Measurements from ENCODE around the gene FOXQ1. TPM values are rescaled to one million over a fixed set of nuclear protein-coding genes. Genes with fewer than 3 reads are reported as not detected.

Gene FOXQ1
- total RNA-seq, 1 donor = 1.3 TPM

DNA sequence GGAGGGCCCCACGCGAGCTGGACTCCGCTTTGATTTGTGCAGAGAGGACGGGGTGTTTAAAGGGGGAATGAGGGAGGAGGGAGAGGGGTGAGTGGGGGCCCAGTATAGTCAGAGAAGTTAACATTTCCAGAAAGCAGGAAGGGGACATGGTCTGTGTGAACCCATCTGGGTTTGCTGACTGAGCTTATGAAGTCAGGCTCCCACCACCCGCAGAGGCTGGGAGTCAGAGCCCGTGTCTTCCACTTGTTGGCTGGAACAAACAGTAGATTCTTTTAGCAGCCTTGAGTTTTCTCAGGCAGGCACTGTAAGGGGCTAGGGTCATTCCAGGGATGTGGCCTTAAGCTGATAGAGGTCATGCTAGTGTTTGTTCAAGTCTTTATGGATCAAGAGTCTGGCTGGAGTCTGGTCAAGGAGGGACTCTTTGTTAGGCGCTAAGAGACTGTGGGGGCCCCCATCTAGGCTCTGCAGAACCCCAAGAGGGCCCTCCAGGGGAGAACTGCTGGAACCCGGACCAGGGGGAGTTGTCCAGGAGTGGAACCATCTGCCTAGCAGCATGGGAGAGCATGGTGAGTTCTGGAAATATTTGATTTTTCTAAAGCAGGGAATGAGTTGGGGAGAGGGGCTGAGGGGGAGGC is 31.1 kb upstream of the FOXQ1 start:
- TF ChIP-seq, protein P1, sequence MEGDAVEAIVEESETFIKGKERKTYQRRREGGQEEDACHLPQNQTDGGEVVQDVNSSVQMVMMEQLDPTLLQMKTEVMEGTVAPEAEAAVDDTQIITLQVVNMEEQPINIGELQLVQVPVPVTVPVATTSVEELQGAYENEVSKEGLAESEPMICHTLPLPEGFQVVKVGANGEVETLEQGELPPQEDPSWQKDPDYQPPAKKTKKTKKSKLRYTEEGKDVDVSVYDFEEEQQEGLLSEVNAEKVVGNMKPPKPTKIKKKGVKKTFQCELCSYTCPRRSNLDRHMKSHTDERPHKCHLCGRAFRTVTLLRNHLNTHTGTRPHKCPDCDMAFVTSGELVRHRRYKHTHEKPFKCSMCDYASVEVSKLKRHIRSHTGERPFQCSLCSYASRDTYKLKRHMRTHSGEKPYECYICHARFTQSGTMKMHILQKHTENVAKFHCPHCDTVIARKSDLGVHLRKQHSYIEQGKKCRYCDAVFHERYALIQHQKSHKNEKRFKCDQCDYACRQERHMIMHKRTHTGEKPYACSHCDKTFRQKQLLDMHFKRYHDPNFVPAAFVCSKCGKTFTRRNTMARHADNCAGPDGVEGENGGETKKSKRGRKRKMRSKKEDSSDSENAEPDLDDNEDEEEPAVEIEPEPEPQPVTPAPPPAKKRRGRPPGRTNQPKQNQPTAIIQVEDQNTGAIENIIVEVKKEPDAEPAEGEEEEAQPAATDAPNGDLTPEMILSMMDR (IDR thresholded peaks at IDR 0.05; ENCODE audit: insufficient read depth, low read length) = no peak
- no peak overlapping the region for H3K4me3 ChIP-seq (ENCODE audit: low read depth, low read length)
- DNase-seq (ENCODE audit: low read depth) = no peak

DNA sequence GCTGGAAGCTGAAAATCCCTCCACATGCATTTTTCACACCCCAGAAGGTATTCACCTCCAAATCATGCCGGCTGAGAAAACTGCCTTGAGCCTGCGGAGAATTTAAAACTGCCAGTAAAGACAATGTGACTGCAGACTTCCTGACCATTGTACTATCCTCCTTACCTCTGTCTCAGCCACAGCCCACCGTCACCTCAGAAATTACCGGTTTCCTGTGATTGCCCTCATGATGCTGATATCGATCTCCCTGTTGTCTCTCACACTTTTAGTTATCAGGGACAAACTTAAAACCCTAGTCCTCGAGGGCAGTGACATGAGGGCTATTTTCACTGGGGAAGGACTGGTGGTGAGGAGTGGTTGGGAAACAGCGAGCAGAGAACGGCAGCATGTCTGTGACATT is 30.2 kb upstream of the FOXQ1 start:
- TF ChIP-seq, protein P1 (IDR thresholded peaks at IDR 0.05; ENCODE audit: insufficient read depth, low read length) = no peak
- no peak for DNase-seq (ENCODE audit: low read depth)
- no peak overlapping the region for H3K4me3 ChIP-seq (ENCODE audit: low read depth, low read length)

DNA sequence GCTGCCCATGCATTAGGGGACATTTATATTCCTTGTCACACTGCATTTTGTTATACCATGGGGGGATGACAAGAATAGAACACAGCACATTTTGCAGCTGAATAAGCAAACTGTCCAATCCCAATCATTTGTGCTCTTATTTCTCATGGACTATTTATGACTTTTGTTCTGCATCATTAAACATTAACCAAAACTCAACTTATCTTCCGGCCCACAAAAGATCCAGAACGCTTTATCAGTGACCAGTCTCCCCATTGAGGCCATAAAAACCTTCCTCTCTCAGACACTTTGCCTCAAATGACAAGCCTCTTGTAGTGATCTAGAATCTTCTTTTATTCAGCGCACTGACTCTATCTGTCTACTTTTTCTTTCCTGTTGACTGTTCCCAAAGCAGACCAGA is 28.4 kb upstream of the FOXQ1 start:
- no peak for DNase-seq (ENCODE audit: low read depth)
- no peak overlapping the region for H3K4me3 ChIP-seq (ENCODE audit: low read depth, low read length)
- TF ChIP-seq, protein P1 (IDR thresholded peaks at IDR 0.05; ENCODE audit: insufficient read depth, low read length) = no peak

DNA sequence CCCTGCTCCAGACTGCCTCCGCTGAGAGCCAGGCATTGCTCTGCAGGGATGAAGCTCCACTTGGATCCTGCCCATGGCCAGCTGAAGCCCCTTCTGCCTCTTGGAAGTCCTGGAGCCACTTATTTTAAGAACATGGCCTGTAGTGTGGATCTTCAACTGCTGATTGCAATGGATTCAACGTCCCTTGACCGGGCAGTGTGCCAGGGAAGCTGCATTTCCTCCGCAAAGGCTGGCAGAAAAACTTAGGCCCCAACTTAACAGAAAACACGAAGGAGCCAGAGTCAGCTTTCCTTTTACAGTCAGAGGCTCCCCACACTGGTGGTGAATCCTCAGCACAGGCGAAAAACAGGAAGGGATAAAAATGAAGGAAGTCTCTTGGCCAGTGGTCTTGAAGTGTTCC is 26.3 kb upstream of the FOXQ1 start:
- TF ChIP-seq, protein P1 (IDR thresholded peaks at IDR 0.05; ENCODE audit: insufficient read depth, low read length) = no peak
- DNase-seq (ENCODE audit: low read depth) = peak; percentile 30
- H3K4me3 ChIP-seq (ENCODE audit: low read depth, low read length) = no peak overlapping the region

DNA sequence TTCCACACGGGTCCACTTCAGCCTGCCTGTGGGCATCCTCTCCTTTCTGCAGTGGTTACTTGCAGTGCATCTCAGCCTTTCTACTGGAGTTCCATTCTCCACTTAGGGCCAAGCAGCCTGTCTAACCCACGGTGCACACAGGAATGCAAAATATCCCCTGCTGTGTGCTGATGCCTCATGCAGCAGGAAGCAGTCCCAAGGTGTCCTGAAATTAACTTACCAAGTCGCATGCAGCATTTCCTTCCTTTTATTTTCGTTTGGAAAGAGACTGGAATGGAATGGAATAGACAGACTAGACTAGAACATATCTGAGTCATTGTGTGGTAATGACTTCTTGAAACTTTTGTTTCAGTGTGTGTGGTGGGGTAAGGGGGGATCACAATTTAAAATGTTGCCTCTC is 25.9 kb upstream of the FOXQ1 start:
- DNase-seq (ENCODE audit: low read depth) = peak; percentile 41
- no peak overlapping the region for H3K4me3 ChIP-seq (ENCODE audit: low read depth, low read length)
- TF ChIP-seq, protein P1 (IDR thresholded peaks at IDR 0.05; ENCODE audit: insufficient read depth, low read length) = no peak

DNA sequence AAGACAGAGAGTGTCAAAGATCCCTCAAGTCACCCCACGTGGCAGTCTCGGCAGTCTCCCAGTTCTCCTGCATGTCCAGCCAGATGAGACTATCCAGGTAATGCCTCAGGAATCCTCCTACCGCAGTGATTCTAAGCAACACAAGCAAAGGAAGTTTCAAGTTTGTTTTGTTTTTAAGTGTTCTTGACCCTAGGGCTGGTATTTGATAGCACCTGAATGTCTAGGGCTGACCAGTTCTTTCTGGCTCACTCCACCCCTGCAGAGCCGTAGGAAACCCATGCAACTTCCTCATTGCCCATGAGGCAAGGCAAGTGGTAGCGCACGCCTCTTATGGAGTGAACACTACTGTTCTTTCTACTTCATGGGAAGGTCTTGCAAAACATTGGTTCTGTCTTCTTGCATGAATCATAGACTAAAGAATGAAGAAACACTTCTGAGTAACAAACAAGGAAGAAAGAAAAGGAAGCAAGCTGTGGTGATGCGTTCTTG is 24.8 kb upstream of the FOXQ1 start:
- peak; percentile 81 for DNase-seq (ENCODE audit: low read depth)
- no peak overlapping the region for H3K4me3 ChIP-seq (ENCODE audit: low read depth, low read length)
- TF ChIP-seq, protein P1 (IDR thresholded peaks at IDR 0.05; ENCODE audit: insufficient read depth, low read length) = no peak

DNA sequence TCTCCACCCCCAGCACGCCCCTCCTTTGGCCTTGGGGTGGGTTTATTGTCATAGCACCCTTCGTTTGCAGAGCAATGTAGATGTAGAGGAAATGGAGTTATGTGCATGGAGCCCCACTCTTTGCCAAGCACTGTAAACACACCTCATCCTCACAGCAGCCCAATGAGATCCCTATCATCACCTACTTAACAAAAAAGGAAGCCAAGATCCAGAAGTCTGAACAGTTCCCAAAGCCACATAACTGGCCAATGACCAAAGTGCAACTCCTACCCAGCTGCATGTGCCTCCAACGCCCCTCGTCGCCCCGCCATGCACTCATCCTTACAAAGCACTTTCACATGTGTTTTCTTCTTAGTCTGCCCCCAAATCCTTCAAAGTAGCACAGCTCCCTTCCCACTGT is 21.8 kb upstream of the FOXQ1 start:
- DNase-seq (ENCODE audit: low read depth) = no peak
- no peak overlapping the region for H3K4me3 ChIP-seq (ENCODE audit: low read depth, low read length)
- TF ChIP-seq, protein P1 (IDR thresholded peaks at IDR 0.05; ENCODE audit: insufficient read depth, low read length) = no peak

All from fibroblast of the aortic adventitia (primary cell).